DMS53 treated with DMSO at 0.1 percent for 48 hours (cell line): ENCODE results near the gene KIF26A.

Experiments
- DNase-seq: peaks from one replicate; lab custom pipeline; 2025; ENCODE audit not compliant: unreplicated experiment; lab: John Stamatoyannopoulos, UW

The KIF26A gene

DNA sequence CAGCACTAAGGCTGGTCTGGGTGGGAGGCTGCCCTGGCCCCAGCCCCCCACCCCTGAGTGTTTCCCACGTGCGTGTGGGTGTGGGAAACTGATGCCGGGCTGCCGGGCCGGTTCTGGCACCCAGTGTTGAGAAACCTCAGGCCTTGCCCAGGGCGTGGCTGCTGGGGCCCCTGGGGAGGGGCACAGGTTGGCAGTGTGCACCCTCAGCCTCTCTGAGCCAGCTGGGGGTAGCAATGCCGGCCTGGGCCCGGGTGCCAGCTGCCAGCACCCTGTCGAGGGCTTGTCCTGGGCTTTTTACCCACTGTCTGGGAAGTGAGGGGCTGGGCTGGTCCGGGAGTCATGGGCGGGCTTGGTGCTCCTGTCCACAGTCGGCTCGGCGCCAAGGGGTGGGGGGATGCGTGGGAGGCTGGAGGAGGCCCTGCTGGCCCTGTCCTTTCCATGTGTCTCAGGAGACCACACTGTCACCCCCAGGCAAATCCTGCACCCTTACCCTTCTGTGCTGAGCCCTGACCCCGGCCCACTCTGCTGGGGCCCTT lies 37.2 kb upstream of the KIF26A start:
- no peak for DNase-seq

DNA sequence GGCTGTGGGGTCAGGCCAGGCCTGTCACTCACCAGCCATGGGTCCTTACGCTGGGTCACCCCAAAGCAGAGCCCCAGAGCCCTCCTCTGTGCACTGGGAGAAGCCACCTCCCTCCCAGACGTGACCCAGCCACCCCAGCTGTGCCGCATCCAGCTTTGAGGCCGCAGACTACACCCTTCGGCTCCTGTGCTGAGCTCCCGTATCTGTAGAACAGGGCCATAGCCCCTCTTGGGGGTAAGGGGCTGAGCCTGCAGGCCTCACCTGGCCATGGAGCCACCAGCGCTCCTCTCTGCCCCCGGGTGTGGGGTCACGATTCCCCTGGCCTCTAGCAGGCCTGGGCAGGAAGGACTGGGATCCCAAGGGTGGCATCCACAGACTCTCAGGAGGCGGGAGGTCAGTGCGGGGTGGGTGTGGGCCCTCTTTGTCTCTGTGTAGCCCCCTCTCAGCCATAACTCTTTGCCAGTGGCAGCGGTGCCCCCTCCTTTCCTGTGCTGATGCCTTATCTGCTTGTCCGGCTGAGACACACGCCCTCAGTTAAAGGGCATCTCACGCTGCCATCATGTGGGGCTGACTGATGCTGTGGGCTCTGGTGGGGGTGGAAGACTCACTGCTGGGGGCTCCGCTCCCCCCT lies 36.6 kb upstream of the KIF26A start:
- no peak for DNase-seq

GRCh38 chr14:104102282-104102914 lies 36.0 kb upstream of the KIF26A start:
- DNase-seq, result no peak

DNA sequence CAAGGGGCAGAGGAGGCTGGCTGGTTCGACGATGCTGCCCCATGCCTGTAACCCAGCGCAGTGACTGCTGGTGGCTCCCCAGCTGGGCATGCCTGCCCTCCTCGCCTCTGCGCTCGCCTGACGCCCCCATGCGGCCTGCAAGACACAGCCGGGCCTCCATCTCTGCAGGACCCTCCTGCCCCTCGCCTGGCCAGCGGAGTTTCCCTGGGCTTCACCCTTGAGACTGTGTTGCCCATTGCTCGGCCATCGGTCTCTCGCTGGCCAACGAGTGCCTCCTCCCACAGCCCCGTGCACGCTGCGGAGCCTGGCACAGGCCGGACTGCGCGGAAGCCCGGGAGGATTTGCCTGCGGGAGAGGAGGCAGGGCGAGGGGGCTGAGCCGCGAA lies 35.3 kb upstream of the KIF26A start:
- DNase-seq, result no peak

DNA sequence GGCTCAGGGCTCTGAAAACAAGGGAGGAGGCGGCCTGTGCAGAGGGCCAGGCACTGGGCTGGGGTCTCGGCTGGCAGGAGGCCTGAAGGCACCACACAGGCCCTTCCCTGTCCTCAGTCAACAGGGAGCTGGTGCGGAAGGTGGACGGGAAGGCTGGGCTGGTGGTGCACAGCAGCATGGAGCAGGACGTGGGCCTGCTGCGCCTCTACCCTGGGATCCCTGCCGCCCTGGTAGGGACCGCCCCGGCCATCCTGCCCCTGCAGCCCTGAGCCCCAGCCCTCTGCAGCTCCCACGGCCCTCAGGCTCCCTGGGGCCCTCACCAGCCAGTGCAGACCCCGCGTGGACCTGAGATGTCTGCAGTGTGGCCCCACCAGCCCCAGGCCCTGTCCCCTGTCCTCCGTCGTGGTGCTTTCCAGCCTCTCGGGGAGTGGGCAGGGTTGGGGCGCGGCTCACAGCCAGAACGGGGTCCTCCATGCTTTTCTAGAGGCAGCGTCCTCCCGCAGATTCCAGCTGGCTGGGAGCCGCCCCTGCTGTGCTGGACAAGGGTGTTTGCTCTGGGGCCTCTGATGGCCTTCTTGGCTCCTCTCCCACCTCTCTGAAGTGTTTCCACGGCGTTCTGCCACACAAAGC lies 34.8 kb upstream of the KIF26A start:
- no peak for DNase-seq

DNA sequence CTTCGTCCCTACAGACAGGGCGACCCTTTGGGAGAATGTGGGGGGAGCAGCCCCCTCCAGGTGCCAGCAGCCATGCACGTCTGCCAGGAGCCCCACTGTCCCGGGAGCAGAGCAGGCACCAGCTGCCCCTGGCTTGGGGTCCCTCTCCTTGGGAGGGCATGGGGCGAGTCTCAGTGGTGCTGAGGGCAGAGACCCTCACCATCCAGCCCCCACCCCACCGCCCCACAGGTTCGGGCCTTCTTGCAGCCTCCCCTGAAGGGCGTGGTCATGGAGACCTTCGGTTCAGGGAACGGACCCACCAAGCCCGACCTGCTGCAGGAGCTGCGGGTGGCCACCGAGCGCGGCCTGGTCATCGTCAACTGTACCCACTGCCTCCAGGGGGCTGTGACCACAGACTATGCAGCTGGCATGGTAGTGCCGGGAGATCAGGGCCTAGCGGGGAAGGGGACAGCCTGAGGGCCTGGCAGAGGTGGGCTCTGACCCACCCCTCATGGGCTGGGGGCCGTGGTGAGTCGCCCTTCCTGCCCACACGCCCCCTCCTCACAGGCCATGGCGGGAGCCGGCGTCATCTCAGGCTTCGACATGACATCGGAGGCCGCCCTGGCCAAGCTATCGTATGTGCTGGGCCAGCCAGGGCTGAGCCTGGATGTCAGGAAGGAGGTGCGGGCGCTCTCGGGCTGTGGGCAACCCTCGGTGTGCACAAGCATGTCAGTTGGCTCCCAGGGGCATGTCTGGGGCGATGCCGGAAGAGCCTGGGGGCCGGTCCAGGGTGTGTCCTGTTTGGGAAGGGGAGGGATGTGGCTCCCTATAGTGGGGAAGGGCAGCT lies 34.1 kb upstream of the KIF26A start:
- no peak for DNase-seq

DNA sequence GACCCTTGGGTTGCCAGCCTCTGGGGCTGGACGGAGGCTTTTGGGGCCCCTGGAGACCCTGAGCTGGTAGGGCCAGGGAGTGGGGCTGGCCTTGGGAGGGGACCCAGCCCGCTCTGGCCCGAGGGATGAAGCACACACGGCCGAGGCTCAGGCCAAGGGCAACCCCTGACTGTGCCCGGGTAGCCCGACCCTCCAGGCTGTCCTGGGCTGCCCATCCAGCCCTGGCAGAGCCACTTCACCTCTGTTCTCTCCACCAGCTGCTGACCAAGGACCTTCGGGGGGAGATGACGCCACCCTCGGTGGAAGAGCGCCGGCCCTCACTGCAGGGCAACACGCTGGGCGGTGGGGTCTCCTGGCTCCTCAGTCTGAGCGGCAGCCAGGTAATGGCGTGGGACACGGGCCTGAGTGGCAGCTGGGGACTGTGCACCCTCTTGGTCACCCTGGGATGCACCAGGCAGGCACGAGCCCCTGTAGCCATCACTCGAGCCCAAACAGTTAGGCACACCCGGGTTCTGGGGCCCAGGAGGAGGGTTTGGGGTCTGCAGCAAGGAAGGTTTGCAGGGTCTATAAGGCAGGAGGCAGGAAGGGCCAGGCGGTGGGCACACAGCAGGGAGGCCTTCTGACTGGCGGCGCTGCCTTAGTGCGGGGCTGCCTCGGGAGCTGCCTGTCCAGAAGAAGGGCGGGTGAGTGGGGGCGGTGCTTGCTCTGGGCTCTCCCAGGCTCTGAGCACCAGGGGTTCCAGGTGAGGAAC lies 33.1 kb upstream of the KIF26A start:
- DNase-seq, result no peak

- no peak for DNase-seq
Measured at GRCh38 chr14:104105822-104106470, 32.4 kb upstream of the KIF26A start.

- DNase-seq, result no peak
Measured at GRCh38 chr14:104106471-104106991, 31.9 kb upstream of the KIF26A start.

DNA sequence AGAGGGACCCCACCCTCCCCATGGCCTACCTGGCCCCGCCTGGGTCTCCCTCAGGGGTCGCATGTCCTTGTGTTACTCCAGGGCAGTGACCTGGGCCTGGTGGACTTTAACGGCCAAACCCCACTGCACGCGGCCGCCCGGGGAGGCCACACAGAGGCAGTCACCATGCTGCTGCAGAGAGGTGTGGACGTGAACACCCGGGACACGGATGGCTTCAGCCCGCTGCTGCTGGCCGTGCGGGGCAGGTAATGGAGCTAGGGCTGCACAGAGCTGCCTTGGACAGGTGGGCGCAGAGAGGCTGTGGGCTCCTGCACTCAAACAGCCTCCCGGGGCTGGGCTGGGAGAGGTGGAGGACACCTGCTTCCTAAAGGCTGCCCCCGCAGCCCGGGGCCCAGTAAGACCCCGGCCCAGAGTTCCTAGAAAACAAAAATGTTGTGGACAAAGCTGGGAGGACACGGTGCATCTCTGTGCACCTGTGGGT lies 31.2 kb upstream of the KIF26A start:
- DNase-seq, result no peak

- DNase-seq, result no peak
Measured at GRCh38 chr14:104107611-104108569, 30.5 kb upstream of the KIF26A start.

- DNase-seq, result no peak
Measured at GRCh38 chr14:104108570-104109541, 29.5 kb upstream of the KIF26A start.

- no peak for DNase-seq
Measured at GRCh38 chr14:104109731-104110361, 28.5 kb upstream of the KIF26A start.

GRCh38 chr14:104110491-104111209 lies 27.7 kb upstream of the KIF26A start:
- no peak for DNase-seq

DNA sequence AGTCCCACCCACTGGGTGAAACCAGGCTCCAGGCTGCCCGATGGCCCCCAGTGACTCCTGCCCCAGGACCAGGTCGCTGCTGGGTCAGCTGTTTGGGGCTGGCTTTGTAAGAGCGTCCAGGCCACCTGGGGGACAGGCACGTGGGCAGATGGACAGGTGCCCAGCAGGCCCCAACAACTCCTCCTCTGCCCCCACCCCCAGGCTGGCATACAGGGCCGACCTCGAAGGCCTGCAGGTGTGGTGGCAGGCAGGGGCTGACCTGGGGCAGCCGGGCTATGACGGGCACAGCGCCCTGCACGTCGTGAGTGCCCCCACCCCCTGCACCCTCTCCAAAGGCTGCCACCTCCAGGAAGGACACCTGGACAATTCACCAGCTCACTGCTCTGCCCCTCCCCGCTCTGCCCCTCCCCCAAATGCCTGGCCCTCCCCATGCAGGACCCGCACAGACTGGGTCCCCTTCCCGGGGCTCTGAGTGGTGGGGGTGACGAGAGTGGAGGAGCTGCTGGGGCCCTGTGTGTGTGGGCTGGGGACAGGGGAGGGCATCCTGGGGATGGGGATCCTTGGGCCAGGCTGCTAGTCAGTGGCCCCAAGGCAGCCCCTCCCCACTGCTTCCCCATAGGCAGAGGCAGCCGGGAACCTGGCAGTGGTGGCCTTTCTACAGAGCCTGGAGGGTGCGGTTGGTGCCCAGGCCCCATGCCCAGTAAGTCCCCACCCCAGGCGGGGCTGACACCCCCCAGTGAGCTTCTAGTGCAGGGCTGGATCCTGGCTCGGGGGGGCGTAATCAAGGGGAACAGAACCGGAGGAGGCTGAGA lies 26.9 kb upstream of the KIF26A start:
- no peak for DNase-seq

DNA sequence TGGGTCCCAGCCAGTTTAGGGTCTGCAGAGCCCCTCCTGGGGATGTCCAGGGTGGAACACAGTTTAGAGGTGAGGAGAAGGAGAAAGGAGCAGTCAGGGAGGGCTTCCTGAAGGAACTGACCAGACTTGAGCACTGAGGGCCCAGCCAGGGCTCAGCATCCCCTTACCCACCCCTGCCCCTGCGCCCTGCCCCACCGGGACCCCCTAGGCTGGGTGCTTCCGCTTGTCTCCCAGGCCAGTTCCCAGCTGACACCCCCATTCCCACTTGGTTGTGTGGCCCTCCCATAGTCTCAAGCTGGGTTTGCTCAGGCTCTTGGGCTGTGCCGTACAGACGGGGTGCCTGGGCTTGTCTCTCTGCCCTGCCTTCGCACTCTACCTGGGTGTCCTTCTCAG lies 26.3 kb upstream of the KIF26A start:
- no peak for DNase-seq
